ENCODE results near the gene TMEM258. TPM values are rescaled to one million over a fixed set of nuclear protein-coding genes. Genes with fewer than 3 reads are reported as not detected.

TMEM258 gene
- total and polyA plus RNA-seq, 2 donors (not counting 3 experiments of a cell fraction or from before 2014, with no cell fraction given): 140 to 534 TPM

GRCh38 chr11:61756452-61757212 lies 35.8 kb downstream of the TMEM258 start:
- Histone ChIP-seq H3K4me1 (ENCODE audit: control insufficient read depth, extremely low read depth, insufficient read depth, low read length) (peaks cover 12% of the 10 kb centered on the region), H4K20me1 (replicated peaks; ENCODE audit: control insufficient read depth, extremely low read depth, insufficient read depth, low read length) (no peaks in the 10 kb centered on the region), H3K9ac (replicated peaks; ENCODE audit: extremely low read depth, insufficient read depth, low read length) (no peak overlapping the region), H3K79me2 (ENCODE audit: control insufficient read depth, insufficient read depth, low read length) (no peaks in the 10 kb centered on the region), H3K9me1 (replicated peaks; ENCODE audit: control insufficient read depth, extremely low read depth, insufficient read depth, low read length) (no peaks in the 10 kb centered on the region), H3K4me2 (ENCODE audit: insufficient read depth, low read length) (peak overlapping the region; percentile 2), H3K27ac (ENCODE audit: insufficient read depth, low read depth, low read length) (no peak overlapping the region), H3K9me3 (replicated peaks; ENCODE audit: control insufficient read depth, insufficient read depth, low read length) (no peaks in the 10 kb centered on the region), H2AFZ (ENCODE audit: low read depth, low read length) (peak overlapping the region; percentile 46), H3K4me3 (replicated peaks in 1 of 3; ENCODE audit: insufficient read depth in 1 of 3, low read depth in 1 of 3, low read length in 3 of 3) (no peak overlapping the region), H3K36me3 (ENCODE audit: control insufficient read depth in 2 of 2, extremely low read depth in 1 of 2, insufficient read depth in 2 of 2, low read length in 2 of 2) (no peaks in the 10 kb centered on the region), H3K27me3 (ENCODE audit: control insufficient read depth in 2 of 2, insufficient read depth in 2 of 2, low read length in 2 of 2) (no peaks in the 10 kb centered on the region)
- FAIRE-seq (peak; percentile 8), DNase-seq (ENCODE audit: low read depth, low spot score) (peak; percentile 14)
- BruUV-seq (replicated peaks): no TSS peak
- CTCF ChIA-PET: interaction anchor here (0.9 to 1.8 kb wide), 2 partner anchors 9 to 21 kb away, joined by 3 to 8 read pairs; no protein-coding TSS in a partner anchor
- dilution Hi-C loops (cut with MboI; ENCODE audit: extremely low pct_ligation_motif_present, low sequenced_read_pairs) (no loop called here), intact Hi-C loops (cut with micrococcal nuclease) (no loop called here)
- TF ChIP-seq MYC (IDR thresholded peaks at IDR 0.05; ENCODE audit: low read depth, low read length) (no peak), EZH2 (IDR thresholded peaks at IDR 0.05; ENCODE audit: borderline replicate concordance, low read depth, low read length, severe bottlenecking) (no peak), JUN (IDR thresholded peaks at IDR 0.05; ENCODE audit: borderline replicate concordance, insufficient read depth, insufficient read length, low read depth) (no peak), MAX (IDR thresholded peaks at IDR 0.05; ENCODE audit: insufficient read depth, insufficient read length) (no peak), POLR2AphosphoS5 (IDR thresholded peaks at IDR 0.05; ENCODE audit: insufficient read depth, low read depth, low read length) (peak; percentile 44)
- POLR2A ChIA-PET: no interaction called here

- dilution Hi-C loops (cut with MboI; ENCODE audit: extremely low pct_ligation_motif_present, low sequenced_read_pairs) (no loop called here), intact Hi-C loops (cut with micrococcal nuclease) (no loop called here)
- peaks cover 12% of the 10 kb centered on the region for H3K4me1 ChIP-seq (ENCODE audit: control insufficient read depth, extremely low read depth, insufficient read depth, low read length)
- ChIA-PET POLR2A (no interaction called here), CTCF (interaction anchor here (1.8 kb wide), 1 partner anchor 19 kb away, joined by 6 read pairs; no protein-coding TSS in a partner anchor)
- no peak overlapping the region for H3K4me3 ChIP-seq (replicated peaks in 1 of 3; ENCODE audit: insufficient read depth in 1 of 3, low read depth in 1 of 3, low read length in 3 of 3)
- no peaks in the 10 kb centered on the region for H3K9me1 ChIP-seq (replicated peaks; ENCODE audit: control insufficient read depth, extremely low read depth, insufficient read depth, low read length)
- BruUV-seq (replicated peaks): no TSS peak
- H3K36me3 ChIP-seq (ENCODE audit: control insufficient read depth in 2 of 2, extremely low read depth in 1 of 2, insufficient read depth in 2 of 2, low read length in 2 of 2): no peaks in the 10 kb centered on the region
- FAIRE-seq (no peak), DNase-seq (ENCODE audit: low read depth, low spot score) (no peak)
- no peak overlapping the region for H2AFZ ChIP-seq (ENCODE audit: low read depth, low read length)
- H3K9ac ChIP-seq (replicated peaks; ENCODE audit: extremely low read depth, insufficient read depth, low read length): no peak overlapping the region
- H3K27me3 ChIP-seq (ENCODE audit: control insufficient read depth in 2 of 2, insufficient read depth in 2 of 2, low read length in 2 of 2): no peaks in the 10 kb centered on the region
- H3K4me2 ChIP-seq (ENCODE audit: insufficient read depth, low read length): peak overlapping the region; percentile 2
- H3K9me3 ChIP-seq (replicated peaks; ENCODE audit: control insufficient read depth, insufficient read depth, low read length): no peaks in the 10 kb centered on the region
- no peaks in the 10 kb centered on the region for H4K20me1 ChIP-seq (replicated peaks; ENCODE audit: control insufficient read depth, extremely low read depth, insufficient read depth, low read length)
- H3K79me2 ChIP-seq (ENCODE audit: control insufficient read depth, insufficient read depth, low read length): no peaks in the 10 kb centered on the region
- TF ChIP-seq GATA2 (IDR thresholded peaks at IDR 0.05; ENCODE audit: insufficient read depth, insufficient read length, low read depth, low read length): no peak
- TF ChIP-seq MAX (IDR thresholded peaks at IDR 0.05; ENCODE audit: insufficient read depth, insufficient read length): no peak
- no peak for TF ChIP-seq CTCF (IDR thresholded peaks at IDR 0.05; ENCODE audit: extremely low read depth in 1 of 2, insufficient read depth in 1 of 2, low read depth in 1 of 2, low read length in 2 of 2)
- no peak for TF ChIP-seq MYC (IDR thresholded peaks at IDR 0.05; ENCODE audit: low read depth, low read length)
- TF ChIP-seq EZH2 (IDR thresholded peaks at IDR 0.05; ENCODE audit: borderline replicate concordance, low read depth, low read length, severe bottlenecking): no peak
- TF ChIP-seq FOS (IDR thresholded peaks at IDR 0.05; ENCODE audit: borderline replicate concordance, insufficient read depth, low read length): no peak
- H3K27ac ChIP-seq (ENCODE audit: insufficient read depth, low read depth, low read length): no peak overlapping the region
Observed at GRCh38 chr11:61756147-61756451, 36.3 kb downstream of the TMEM258 start.
